Measurements from ENCODE around the gene MFF. TPM values are rescaled to one million over a fixed set of nuclear protein-coding genes. Genes with fewer than 3 reads are reported as not detected.

The MFF gene
- total and polyA plus RNA-seq, 2 of the 8 experiments (the other 6 are each of a cell fraction or from before 2014, with no cell fraction given): 36.2 to 86.8 TPM

GRCh38 chr2:227292314-227292713 lies 32.7 kb upstream of the MFF start:
- Histone ChIP-seq H3K18ac (ENCODE audit: extremely low read depth, low read length) (no peak overlapping the region), H2AFZ (ENCODE audit: low read length) (no peak overlapping the region), H3K23me2 (ENCODE audit: low read depth, low read length) (no peaks in the 10 kb centered on the region), H2BK20ac (ENCODE audit: low read length) (no peak overlapping the region), H3K27me3 (replicated peaks in 1 of 4; ENCODE audit: control insufficient read depth in 3 of 4, extremely low read depth in 1 of 4, insufficient read depth in 3 of 4, low read length in 3 of 4) (peaks cover 0 to 2% (median 0%) of the 10 kb centered on the region in 4 experiments; a peak in 1 of 7 replicates), H4K20me1 (replicated peaks in 1 of 2; ENCODE audit: control insufficient read depth in 1 of 2, insufficient read depth in 2 of 2, low read length in 2 of 2) (no peaks in the 10 kb centered on the region), H3K36me3 (ENCODE audit: control insufficient read depth in 2 of 4, insufficient read depth in 4 of 4, low read length in 3 of 4) (no peaks in the 10 kb centered on the region), H4K91ac (replicated peaks; ENCODE audit: insufficient read length, low read length) (no peak overlapping the region), H3K4me2 (ENCODE audit: insufficient read depth in 1 of 2, low read depth in 2 of 2, low read length in 2 of 2) (no peak overlapping the region), H2BK15ac (ENCODE audit: low read length) (no peak overlapping the region), H3K23ac (ENCODE audit: insufficient read length) (no peak overlapping the region), H3K9me3 (ENCODE audit: insufficient read depth in 2 of 2, low read depth in 1 of 2, low read length in 1 of 2) (no peaks in the 10 kb centered on the region), H2AK5ac (ENCODE audit: low read depth, low read length) (no peak overlapping the region), H3K79me2 (ENCODE audit: control insufficient read depth in 1 of 2, insufficient read depth in 2 of 2, low read length in 2 of 2) (no peaks in the 10 kb centered on the region), H3K79me1 (ENCODE audit: low read depth, low read length) (no peaks in the 10 kb centered on the region), H3K4me1 (replicated peaks in 1 of 4; ENCODE audit: control insufficient read depth in 3 of 4, insufficient read depth in 4 of 4, low read length in 3 of 4) (no peaks in the 10 kb centered on the region), H2BK5ac (ENCODE audit: low read depth, low read length) (no peak overlapping the region), H3K9ac (replicated peaks in 1 of 4; ENCODE audit: extremely low read depth in 1 of 4, low read depth in 3 of 4, low read length in 3 of 4) (no peak overlapping the region), H2BK120ac (replicated peaks; ENCODE audit: low read depth, low read length) (no peak overlapping the region), H3K4me3 (ENCODE audit: extremely low read depth in 1 of 4, insufficient read depth in 2 of 4, low read depth in 3 of 4, low read length in 4 of 4) (no peak overlapping the region), H4K8ac (ENCODE audit: extremely low read depth, insufficient read depth, low read length) (no peak overlapping the region), H3K27ac (ENCODE audit: low read depth, low read length) (no peak overlapping the region), H3K14ac (ENCODE audit: insufficient read length) (no peak overlapping the region), H3K4ac (replicated peaks; ENCODE audit: insufficient read length, low read depth, low read length) (no peak overlapping the region), H4K5ac (ENCODE audit: insufficient read length, low read depth, low read length) (no peak overlapping the region), H2BK12ac (ENCODE audit: low read depth, low read length) (no peak overlapping the region), H3K56ac (replicated peaks; ENCODE audit: insufficient read length, low read depth, low read length) (no peak overlapping the region)
- ChIA-PET CTCF (ENCODE audit: partially characterized antibody) (interaction anchor here (1.0 kb wide), 1 partner anchor 54 kb away, joined by 3 read pairs; no protein-coding TSS in a partner anchor), POLR2A (ENCODE audit: partially characterized antibody) (no interaction called here)
- WGBS, 2 experiments (ENCODE audit: extremely low coverage in 1 of 2, insufficient coverage in 1 of 2, insufficient read length in 1 of 2, insufficient replicate concordance in 2 of 2, low coverage in 1 of 2, low lambda C conversion rate in 2 of 2, missing lambda C conversion rate in 1 of 2): 94% methylated on average over 3 of the region's 3 CpGs; no CpG with 5 or more reads in 1 of the 2 experiments
- TF ChIP-seq TBP (IDR thresholded peaks at IDR 0.05; ENCODE audit: low read depth, low read length) (no peak), POLR2AphosphoS5 (IDR thresholded peaks at IDR 0.05; ENCODE audit: low read depth, low read length) (no peak), CEBPB (IDR thresholded peaks at IDR 0.05; ENCODE audit: low read depth, low read length) (no peak), POU5F1 (IDR thresholded peaks at IDR 0.05; ENCODE audit: low read depth, low read length) (no peak), KDM4A (IDR thresholded peaks at IDR 0.05; ENCODE audit: low read depth, low read length, severe bottlenecking) (no peak), KDM5A (IDR thresholded peaks at IDR 0.05; ENCODE audit: low read length) (no peak), RNF2 (IDR thresholded peaks at IDR 0.05; ENCODE audit: borderline replicate concordance, low read depth, low read length, missing control alignments, poor library complexity, severe bottlenecking) (no peak), CTBP2 (IDR thresholded peaks at IDR 0.05; ENCODE audit: borderline replicate concordance, insufficient read depth, insufficient read length, low read length) (no peak), BACH1 (IDR thresholded peaks at IDR 0.05; ENCODE audit: low read length) (no peak), CREB1 (IDR thresholded peaks at IDR 0.05) (no peak), SP2 (IDR thresholded peaks at IDR 0.05; ENCODE audit: low read length) (no peak), EP300 (IDR thresholded peaks at IDR 0.05; ENCODE audit: borderline replicate concordance in 1 of 2, low read depth in 2 of 2, low read length in 2 of 2) (no peak), CBX5 (IDR thresholded peaks at IDR 0.05; ENCODE audit: low read depth, low read length) (no peak), ATF3 (IDR thresholded peaks at IDR 0.05; ENCODE audit: insufficient read depth, low read depth, low read length) (no peak)
- DNase-seq (ENCODE audit: low read depth in 1 of 2, low spot score in 2 of 2): no peak
- FAIRE-seq: no peak

Measured in H1 (cell line).